Glomerular visceral epithelial cell (primary cell): ENCODE data around the gene IGFL4.
A peak's percentile ranks its signal among the peaks of the same experiment; 100 is the strongest.

Experiments used
- DNase-seq: peaks from one replicate; pipeline ENCODE4 v3.0.0-alpha.2; 2016; ENCODE audit errors: extremely low spot score

IGFL4 gene

DNA sequence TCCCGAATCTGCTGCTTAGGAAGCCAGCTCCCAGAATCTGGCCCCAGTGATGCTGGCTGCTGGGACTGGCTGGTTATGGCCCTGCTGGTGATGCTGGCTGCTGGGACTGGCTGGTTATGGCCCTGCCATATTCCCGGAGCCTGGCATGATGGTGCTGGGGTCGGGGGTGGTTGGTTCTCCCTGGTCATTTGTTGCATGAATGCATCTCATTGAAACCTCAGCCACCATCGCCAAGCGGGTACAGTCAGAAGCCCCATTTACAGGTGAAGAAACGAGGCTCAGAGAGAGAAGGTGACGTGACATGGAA is 20.0 kb downstream of the IGFL4 start:
- no peak for DNase-seq

DNA sequence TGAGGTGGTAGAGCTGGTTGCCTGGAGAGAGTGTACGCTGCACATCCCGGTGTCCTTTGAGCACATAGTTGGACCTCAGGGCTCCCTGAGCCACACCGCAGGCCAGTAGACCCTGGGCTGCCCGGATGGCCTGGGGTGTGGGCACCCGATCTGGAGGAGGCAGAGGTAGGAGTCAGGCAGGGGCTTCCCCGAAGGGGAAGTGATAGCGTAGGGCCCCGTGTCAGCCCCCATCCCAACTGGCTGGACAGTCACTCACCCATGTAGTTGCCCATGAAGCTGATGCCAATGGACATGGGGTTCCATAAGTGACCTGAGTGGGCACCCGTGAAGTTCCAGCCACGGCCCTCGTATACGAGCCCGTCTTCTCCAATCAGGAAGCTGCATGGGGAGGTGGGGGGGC is 21.5 kb downstream of the IGFL4 start:
- no peak for DNase-seq

DNA sequence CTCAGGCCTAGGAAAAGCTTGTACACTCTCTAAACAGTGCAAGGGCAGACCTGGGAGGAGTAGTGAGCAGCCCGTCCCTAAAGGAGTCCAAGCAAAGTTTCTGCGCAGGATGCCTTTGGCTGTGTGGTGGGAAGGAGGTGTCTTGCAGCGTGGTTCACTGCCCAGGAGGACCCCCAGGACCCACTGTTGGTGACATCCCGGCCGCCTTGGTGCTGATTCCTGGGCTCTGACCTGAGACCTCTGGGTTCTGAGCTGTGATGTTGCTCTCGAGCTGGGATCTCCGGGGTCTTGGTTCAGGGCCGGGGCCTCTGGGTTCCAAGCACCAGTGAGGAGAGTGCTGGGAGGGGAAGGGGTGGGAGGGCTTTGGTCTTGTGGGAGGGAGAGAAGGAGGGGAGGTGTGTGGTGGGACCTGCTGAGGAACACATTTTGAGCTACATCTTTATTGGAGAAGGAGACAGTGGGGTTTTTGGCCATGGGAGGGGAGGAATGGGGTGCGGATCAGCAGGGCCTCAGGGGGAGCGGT is 22.0 kb downstream of the IGFL4 start:
- DNase-seq, result no peak

DNA sequence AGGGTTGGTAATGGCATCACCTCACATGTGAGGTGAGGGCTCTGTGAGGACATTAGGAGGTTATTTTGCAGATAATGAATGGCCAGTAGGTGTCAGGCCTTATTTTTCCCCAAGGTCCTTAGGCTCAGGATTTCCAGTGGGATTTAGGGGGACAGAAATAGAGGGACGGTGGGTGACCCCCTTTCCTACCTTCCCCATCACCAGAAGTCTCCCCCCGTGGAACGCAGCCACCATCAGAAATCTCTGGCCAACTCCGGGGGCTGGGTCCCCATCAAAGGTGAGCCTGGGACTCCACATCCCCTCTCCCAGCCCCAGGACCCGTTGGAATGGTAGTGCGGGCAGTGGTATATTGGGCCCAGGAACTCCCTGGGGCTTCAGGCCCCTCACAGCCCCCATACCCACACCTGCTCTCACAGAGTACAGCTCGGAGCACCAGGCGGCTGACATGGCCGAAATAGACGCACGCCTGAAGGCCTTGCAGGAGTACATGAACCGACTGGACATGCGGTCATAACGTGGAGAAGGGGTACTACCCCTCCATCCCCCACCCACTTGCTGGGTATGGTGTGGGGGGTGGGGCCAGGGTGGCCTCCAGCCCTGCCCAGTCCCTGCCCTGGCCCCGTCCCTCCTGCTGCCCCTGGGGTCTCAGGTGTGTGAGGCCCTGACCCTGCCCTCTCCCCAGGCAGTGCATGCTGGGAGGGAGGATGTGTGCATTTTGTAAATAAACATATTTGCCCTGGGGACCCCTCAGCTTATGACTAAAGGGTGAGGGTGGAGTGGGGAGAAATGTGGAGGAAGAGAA is 22.7 kb downstream of the IGFL4 start:
- DNase-seq, result no peak

DNA sequence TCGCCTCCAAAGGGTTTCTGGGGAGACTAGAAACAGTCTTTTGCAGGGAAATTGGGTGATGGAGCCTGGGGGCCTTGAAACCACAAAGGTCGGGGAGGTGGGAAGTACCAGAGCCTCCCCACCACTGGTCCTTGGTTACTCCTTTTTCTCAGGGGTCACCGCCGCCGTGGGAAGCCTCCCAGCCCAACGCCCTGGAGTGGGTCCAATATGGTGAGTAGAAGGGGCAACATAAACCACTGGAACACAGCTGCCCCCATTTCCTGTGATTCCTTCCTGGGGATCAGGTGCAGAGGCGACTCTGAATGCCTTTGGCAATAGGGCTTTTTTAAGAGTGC is 23.7 kb downstream of the IGFL4 start:
- no peak for DNase-seq

DNA sequence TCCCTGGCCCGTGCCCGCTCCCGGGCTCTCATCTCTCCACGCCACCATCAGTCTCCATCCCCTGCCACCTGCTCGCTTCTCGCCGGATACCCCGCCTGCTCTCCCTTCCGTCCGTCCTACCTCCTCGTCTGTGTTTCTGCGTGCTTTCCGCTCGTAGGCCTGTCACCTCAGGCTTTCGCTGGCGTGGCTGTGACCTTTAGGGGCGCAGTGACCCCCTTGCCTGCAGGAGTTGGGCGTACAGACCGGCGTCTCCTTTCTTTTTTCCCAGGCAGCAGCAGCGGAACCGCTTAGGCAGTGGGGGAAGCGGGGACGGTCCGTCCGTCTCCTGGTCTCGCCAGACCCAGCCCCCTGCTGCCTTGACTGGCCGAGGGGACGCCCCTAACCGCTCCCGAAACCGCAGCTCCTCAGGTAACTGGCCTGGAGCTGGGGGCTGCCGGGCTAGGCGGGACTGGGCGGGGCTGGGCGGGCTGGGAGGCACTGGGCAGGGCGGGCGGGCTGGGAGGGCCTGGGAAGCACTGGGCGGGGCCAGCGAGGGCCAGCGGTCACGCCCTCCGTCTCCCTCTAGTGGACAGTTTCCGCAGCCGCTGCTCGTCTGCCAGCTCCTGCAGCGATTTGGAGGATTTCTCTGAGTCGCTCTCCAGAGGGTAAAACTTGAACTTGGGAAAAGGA is 24.2 kb downstream of the IGFL4 start:
- peak; percentile 82 for DNase-seq

DNA sequence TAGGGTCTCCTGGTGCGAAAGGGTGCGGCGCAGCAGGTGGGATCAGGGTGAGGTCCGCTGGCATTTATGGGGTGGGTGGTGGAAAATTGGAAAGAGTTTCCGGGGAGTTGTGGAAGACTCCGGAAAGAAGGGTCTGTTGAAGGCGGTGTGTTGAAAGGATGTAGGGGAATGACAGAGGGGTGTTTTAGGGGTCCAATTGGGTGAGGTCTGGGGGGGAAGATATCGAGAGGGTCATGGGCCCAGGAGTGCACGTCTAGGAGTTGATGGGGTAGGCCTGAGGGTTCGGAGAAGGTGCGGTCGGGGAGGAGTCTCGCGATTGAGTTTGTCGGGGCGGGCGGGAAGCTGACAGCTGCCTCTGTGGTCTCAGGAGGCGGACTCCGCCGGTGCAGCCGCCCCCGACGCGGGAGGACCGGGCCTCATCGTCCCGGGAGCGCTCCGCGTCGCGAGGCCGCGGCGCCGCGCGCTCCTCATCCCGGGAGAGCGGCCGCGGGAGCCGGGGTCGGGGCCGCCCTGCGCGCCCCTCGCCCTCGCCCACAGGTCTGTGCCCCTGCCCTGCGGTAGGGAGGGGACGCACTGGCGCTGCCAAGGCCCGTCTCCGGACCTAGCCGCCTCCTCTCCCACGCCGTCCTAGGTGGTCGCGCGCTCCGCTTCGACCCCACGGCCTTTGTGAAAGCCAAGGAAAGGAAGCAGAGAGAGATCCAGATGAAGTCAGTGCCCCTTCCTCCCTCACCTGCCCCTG is 24.9 kb downstream of the IGFL4 start:
- no peak for DNase-seq

DNA sequence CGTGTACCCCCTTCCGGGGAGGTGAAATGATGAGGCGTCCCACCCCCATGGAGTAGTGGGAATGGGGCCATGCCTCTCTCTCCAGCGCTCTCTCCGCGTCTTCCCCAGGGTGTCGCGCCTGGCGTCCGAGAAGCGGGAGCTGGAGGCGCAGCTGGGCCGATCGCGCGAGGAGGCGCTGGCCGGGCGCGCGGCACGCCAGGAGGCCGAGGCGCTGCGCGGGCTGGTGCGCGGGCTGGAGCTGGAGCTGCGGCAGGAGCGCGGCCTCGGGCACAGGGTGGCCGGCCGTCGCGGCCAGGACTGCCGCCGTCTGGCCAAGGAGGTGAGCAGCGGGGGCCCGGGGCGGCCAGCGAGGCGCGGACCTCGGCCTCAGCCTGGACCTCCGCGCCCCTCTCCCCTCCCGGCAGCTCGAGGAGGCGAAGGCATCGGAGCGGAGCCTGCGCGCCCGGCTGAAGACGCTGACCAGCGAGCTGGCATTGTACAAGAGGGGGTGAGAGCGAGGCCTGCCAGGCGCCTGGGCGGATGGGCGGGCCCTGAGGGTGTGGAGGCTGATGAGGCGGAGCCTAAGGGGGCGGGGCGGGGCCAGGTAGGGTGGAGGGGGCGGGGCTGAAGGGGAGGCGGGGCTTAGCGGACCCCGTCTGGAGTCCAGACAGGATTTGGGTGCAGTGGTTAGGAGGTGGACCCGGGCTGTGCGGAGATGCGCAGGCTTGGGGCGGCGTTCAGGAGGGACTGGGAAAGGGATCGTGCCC is 25.7 kb downstream of the IGFL4 start:
- DNase-seq, result peak; percentile 15

DNA sequence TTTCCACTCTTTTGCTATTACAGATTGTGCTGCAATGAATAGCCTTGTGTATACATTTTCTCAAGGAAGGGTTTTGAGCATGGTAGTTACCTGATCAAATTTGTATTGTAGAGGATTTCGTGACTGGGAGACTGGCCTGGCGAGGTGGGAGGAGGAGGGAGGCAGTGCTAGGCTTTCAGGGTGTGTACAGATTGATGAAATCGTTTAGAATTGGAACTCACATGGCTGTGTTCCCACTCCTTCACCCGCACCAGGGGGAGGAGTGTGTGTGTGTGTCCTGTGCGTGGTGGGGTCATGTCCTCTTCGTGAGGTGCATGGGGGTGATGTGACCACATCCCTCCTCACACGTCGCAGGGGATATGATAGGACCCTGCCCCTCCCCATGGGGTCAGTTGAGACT is 26.3 kb downstream of the IGFL4 start:
- no peak for DNase-seq

DNA sequence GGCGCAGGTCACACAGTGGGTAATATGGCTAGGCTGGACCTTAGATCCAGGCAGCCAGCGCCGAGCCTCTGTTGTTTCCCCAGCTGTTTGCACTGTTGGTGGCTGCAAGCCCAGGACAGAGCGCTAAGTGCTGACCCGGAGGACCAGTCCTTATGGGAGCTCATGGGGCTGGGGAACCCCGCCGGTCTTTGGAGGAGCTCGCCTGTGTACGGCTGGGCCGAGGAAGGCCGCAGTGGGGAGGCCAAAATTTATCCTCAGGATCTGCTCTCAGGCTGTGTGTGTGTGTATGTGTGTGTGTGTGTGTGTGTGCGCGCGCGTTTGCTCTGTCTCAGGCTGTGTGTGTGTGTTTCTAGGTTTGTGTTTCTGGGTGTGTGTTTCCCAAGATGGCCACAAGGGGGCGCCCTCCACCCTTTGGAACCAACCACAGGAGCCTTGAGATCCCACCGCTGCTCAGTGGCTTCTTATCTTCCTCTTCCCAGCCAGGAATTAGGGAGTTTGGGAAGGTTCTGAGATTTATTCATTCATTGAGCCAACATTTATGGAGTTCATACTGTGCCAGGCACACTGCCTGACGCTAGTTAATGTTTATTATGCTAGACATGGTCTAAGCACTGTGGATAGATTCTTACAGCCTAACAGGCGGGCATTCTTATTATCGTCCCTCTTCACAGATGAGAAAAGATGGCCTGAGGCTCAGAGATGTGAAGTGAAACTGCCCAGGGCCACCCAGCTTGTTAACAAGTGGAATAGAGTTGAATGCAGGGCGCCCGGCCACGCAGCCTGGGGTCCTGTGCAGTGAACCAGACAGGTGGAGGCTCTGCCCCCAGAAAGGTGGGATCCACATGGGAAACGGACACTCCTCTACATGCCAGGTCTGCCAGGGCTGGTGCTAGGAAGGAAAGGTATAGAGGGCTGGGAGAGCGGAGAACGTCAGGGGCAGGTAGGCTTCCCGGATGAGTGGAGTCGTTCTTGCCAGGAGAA is 31.0 kb downstream of the IGFL4 start:
- DNase-seq, result peak; percentile 79

DNA sequence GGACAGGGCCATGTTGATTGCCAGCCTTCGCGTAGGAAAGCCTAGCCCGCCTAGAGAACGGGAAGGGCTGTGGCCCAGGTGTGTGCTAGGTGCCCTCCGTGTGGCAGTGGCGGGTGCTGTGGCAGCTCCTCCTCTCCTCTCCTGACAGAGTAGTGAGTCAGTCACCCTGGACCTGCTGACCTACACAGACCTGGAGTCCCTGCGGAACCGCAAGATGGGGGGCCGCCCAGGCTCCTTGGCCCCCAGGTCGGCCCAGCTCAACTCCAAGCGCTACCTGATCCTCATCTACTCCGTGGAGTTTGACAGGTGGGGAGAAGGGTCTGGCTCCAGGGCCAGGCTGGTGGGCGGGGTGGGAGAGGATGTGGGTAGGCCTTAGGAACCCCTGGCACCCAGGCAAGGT is 34.4 kb downstream of the IGFL4 start:
- no peak for DNase-seq

DNA sequence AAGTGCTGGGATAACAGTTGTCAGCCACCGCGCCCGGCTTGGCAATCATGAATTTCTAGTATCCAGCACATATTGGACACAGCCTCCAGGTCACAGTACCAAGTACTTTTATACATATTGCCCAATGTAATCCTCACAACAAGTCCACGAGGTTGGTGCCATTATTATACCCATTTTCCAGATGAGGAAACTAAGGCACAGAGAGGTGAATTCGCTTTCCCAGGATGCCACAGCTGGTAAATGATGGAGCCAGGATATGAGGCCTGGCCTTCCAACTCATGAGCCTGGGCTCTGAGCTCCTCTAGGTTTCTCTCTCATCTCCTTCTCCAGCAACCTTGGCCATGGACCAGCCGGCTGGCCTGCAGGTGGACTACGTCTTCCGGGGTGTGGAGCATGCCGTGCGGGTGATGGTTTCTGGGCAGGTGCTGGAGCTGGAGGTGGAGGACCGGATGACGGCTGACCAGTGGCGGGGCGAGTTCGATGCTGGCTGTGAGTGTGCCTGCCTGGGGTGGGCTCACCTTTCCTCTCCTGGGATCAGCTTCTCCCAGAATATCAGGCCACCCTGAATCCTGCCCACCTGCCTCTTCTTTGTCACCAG is 38.0 kb downstream of the IGFL4 start:
- no peak for DNase-seq

DNA sequence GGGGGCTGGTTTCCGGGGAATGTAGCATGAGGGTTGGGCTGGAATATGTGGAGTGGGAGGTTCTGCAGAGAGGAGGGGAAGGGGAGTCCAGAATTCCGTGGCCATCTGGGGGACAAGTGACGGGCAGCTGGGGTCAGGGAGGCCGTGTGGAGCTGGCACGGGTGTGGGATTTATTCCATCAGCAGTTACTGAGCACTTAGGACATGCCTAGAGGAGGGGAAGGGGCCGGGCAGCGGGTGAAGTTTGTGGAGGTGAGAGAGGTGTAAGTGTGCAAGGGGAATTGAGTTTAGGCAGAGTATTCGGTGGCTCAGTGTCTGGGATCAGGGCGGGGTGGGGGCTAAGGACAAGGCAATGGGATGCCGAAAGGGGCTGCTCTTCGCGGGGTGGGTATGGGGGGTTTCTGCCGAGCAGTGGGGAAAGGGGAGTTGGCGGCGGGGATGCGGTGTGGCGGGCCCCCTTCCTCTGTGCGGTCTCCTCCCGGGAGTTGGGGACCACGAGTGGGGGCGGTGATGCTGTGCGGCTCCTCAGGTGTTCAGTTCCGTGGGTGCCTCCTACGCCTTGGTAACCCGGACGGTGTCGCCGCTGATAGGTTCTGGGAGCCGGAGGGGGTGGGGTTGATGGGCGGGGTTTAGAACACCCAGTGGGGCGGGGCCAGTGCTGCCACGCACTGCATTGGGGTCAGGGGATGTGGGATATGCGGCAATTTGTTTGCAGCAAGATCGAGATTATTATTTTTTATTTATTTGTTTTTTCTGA is 40.1 kb downstream of the IGFL4 start:
- no peak for DNase-seq

DNA sequence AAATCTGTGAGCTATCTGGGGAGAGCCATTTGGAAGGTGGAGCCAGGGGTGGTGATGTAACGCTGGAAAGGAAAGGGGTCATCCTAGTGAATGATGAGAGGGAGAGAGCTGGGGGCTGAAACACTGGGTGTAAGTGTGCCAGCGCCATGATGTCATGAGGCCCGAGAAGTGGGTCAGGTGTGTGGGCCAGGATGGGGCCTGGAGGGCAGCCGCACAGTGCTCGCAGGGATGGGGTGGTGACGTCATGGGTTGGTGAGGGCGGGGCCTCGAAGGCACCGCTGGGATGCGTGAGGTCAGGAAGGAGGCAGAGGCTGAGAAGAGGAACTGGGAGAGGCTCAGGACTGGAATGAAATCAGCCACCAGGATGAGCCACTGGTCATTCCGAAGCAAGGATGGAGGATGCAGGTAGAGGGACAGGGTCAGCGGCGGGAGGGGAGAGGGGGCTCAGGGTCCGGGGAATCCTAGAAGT is 41.1 kb downstream of the IGFL4 start:
- DNase-seq, result no peak

DNA sequence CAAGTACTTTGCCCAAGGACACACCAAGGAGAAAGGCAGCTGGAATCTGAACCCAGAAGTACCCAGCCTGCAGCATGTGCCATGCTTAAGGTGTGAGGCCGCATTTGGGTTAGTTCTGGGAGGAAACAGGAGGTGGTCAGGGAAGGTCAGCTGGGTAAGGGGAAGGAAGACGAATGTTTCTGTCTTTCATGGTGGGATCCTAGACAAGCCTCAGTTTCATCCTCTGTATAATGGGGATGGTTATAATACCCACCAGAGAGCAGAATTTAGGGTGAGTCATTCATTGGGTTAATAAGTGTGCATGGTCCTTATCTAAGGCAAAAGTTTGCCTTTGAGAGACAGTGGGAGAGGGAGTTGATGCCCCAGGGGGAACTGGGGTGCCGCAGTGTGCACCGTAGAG is 42.0 kb downstream of the IGFL4 start:
- no peak for DNase-seq

DNA sequence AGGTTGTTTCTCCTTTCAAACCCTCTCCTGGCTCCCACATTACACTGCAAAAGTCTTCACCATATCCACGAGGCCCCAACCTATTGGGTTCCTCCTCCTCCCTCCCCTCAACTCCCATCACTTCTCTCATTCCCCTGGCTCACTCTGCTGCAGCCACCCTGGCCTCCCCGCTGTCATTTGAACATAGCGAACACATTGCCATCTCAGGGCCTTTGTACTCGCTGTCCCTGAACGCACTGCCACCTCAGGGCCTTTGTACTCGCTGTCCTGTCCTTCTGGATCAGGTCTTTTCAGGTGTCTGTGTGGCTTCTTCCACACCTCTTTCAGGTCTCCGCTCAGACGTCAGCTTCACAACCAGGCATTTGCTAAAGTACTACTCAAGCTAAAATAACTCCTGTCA is 43.9 kb downstream of the IGFL4 start:
- no peak for DNase-seq

DNA sequence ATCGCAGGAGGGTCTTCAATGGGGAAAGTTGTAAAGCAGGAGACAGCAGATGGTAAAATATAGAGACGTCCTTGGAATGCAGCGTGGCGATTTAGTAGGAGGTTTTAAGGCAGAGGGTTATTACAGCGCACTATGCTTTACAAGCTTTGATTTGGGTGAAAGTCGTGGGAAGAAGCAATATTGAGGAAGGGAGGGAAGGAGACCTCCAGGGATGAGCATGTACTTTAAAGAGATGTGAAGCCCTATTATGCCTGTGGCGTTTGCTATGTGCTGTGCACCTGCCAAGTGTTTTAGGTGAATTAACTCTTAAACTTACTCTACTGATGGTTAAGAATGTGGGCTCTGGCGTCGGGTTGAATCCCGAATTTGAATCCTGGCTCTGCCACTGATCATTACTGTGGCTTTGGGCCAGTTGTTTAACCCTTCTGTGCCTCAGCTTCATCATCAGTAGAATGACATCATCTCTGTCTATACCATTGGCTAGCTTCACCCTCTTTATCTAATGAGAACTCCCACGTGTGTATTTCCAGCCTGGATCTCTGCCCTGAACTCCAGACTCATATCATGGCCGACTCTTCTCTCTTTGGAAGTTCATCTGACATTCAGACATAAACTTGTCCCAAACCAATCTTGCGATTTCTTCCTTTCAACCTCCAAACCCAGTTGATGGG is 45.0 kb downstream of the IGFL4 start:
- DNase-seq, result peak; percentile 27

DNA sequence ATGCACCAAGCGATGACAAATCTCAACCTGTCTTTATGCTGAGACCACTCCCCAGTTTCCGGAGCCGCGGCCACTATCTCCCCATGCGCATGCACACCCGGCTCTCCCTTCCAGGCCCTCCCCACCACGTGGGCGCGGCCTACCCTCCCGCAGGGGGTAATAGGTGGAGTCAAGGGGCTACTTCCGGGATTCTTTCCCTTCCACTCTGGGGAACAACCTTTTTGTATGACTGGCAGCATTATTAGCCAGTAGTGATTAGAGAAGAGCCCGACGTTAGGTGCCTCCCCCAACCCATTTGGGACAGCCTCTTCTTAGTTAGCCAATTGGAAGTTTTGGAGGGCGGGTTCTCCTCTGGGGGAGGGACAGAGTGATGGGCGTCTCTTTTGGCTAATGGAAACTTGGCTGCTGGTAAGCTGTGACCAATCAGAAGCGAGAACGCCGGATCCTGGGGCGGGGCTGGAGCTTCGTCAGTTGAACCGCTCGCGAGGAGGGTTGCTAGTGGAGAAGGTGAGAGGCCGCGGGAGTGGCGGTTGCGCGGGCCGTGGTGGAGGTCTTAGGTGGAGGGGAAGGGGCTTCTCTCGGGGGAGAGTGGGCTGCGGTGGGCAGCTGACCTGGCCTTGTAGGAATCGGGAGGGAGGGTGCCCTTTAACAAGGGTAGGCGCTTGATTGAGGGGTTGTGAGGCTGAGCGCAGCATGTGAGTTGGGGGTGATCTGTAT is 45.6 kb downstream of the IGFL4 start, which contains the start of gene CCDC61:
Gene CCDC61, plus strand, starts transcription at position 470 of the 717 bp plus-strand sequence. CDS start 7,552 bp downstream, outside the sequence.
- DNase-seq, result peak; percentile 100
